ENCODE data around the gene UPB1.

UPB1 gene

GRCh38 chr22:24494528-24495364 is at the start of gene UPB1:
Gene UPB1, plus strand, starts transcription at chr22:24495332. Its CDS starts 72 bp downstream, at chr22:24495404.
- Mint-ChIP-seq H3K27me3 (peaks cover 30% of the 10 kb centered on the region), H3K4me1 (ENCODE audit: low read depth) (peaks cover 12% of the 10 kb centered on the region), H3K9me3 (no peaks in the 10 kb centered on the region), H3K4me3 (no peak within 1 kb of the TSS), H3K27ac (no peak within 1 kb of the TSS), H3K36me3 (ENCODE audit: low read depth) (no peaks in the 10 kb centered on the region)
- DNase-seq: no peak

- no peaks in the 10 kb centered on the region for H3K9me3 Mint-ChIP-seq
- H3K27ac Mint-ChIP-seq: peak overlapping the region; percentile 60
- DNase-seq: peak; percentile 46
- no peak overlapping the region for H3K4me3 Mint-ChIP-seq
- H3K4me1 Mint-ChIP-seq (ENCODE audit: low read depth): peaks cover 49% of the 10 kb centered on the region
- H3K36me3 Mint-ChIP-seq (ENCODE audit: low read depth): peaks cover 54% of the 10 kb centered on the region
- H3K27me3 Mint-ChIP-seq: no peaks in the 10 kb centered on the region
These were observed 49.5 kb upstream of the UPB1 start for GRCh38 chr22:24445481-24446259.

DNA sequence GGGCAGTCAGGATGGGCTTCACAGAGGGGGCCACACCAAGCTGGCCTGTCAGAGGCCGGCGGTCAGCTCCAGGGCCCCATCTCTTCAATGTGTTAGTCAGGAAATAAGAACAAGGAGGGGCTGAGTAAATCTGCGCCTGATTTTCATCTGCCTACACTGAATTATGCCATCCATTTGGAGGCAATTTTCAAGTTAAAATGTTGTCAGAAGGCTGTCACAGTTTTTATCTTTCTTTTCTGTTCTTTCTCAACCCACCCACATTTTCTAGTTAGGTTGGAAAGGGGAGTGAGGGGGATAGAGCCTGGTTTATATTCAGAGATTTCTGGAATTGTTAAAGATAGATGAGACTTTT is 48.9 kb upstream of the UPB1 start:
- Mint-ChIP-seq H3K27ac (peak overlapping the region; percentile 60), H3K4me3 (no peak overlapping the region), H3K27me3 (no peaks in the 10 kb centered on the region), H3K4me1 (ENCODE audit: low read depth) (peaks cover 43% of the 10 kb centered on the region), H3K36me3 (ENCODE audit: low read depth) (peaks cover 49% of the 10 kb centered on the region), H3K9me3 (no peaks in the 10 kb centered on the region)
- DNase-seq: no peak

- Mint-ChIP-seq H3K4me3 (no peak overlapping the region), H3K27ac (no peak overlapping the region), H3K36me3 (ENCODE audit: low read depth) (peaks cover 11% of the 10 kb centered on the region)
These were observed 44.5 kb upstream of the UPB1 start for GRCh38 chr22:24450610-24451009.

DNA sequence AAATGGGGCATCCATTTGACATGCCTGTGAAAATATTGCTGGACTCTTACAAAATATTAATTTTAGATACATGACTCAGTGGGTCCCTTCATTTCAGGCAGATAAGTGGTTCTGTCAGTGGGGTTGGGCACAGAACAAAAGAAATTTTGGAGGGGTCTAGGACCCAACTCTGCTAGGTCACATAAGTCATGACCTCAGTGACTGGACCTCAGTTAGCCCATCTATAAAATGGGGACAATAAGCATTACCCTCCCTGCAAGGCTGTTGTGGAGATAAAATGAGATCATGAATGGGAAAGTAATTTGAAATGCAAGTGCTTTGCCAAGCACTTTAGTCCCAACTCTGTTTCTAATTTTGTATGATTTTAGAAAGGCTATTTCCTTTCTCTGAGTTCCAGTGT is 44.0 kb upstream of the UPB1 start:
- no peaks in the 10 kb centered on the region for H3K9me3 Mint-ChIP-seq
- no peak for DNase-seq
- H3K27me3 Mint-ChIP-seq: no peaks in the 10 kb centered on the region
- H3K27ac Mint-ChIP-seq: no peak overlapping the region
- H3K4me3 Mint-ChIP-seq: no peak overlapping the region
- peaks cover 2% of the 10 kb centered on the region for H3K4me1 Mint-ChIP-seq (ENCODE audit: low read depth)
- H3K36me3 Mint-ChIP-seq (ENCODE audit: low read depth): peaks cover 7% of the 10 kb centered on the region

More at GRCh38 chr22:24450610-24451009, 44.5 kb upstream of the UPB1 start:
- Mint-ChIP-seq H3K27me3 (no peaks in the 10 kb centered on the region), H3K9me3 (no peaks in the 10 kb centered on the region), H3K4me1 (ENCODE audit: low read depth) (peaks cover 8% of the 10 kb centered on the region)
- DNase-seq: no peak

DNA sequence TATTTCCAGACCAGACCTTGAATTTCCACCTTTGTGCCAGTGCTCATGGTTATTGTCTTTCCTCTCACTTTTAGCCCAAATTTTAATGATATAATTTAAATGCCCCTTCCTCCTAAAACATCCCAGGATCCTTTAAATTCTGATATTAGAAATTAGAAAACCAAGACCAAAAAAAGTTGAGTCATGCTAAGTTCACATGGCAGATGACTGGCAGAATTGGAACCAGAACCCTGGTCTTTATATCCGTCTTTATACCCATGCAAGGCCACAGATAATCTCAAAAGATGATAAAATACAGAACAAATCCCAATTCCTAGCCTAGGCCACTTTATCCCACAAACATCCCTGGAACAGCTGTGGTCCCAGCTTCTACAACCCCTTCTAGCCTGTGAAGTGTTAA is 41.3 kb upstream of the UPB1 start:
- Mint-ChIP-seq H3K27ac (no peak overlapping the region), H3K27me3 (no peaks in the 10 kb centered on the region), H3K9me3 (no peaks in the 10 kb centered on the region), H3K36me3 (ENCODE audit: low read depth) (no peaks in the 10 kb centered on the region), H3K4me3 (no peak overlapping the region), H3K4me1 (ENCODE audit: low read depth) (no peaks in the 10 kb centered on the region)
- DNase-seq: no peak

- H3K9me3 Mint-ChIP-seq: no peaks in the 10 kb centered on the region
- H3K27me3 Mint-ChIP-seq: no peaks in the 10 kb centered on the region
- H3K27ac Mint-ChIP-seq: no peak overlapping the region
- H3K36me3 Mint-ChIP-seq (ENCODE audit: low read depth): no peaks in the 10 kb centered on the region
- H3K4me3 Mint-ChIP-seq: no peak overlapping the region
- no peaks in the 10 kb centered on the region for H3K4me1 Mint-ChIP-seq (ENCODE audit: low read depth)
- DNase-seq: no peak
These were observed 40.1 kb upstream of the UPB1 start for GRCh38 chr22:24455039-24455438.

DNA sequence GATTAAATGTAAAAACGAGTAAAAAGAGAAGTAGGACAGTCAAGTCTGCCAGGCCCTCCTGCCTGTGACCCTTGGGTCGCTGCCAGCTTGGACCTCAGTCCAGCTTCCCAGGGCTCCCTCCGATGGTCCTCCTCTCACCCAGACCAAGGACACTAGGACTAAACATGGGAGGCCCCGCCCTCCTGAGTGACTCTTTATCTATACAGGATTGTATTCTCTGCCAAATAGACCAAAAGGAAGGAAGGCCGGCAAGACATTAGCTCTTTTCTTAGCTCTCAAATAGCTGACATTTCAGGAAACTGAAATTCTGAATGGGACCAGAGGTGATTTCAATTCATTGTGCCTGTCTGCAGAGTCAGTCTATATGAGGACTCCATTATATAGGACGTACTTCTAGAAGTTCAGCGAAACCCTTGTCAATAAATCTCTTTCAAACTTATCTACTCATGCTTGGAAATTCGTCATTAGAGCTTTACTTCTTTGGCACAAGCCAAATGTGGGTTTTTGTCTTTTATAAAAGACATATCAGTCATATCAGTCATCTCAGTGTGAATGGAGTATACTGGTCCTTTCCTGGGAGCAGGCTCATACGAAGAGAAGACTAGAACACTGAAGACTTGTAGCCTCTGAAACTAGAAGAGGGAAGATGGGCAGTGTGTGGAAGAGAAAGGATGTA is 39.2 kb upstream of the UPB1 start:
- no peaks in the 10 kb centered on the region for H3K27me3 Mint-ChIP-seq
- no peaks in the 10 kb centered on the region for H3K9me3 Mint-ChIP-seq
- no peak for DNase-seq
- no peak overlapping the region for H3K27ac Mint-ChIP-seq
- H3K36me3 Mint-ChIP-seq (ENCODE audit: low read depth): no peaks in the 10 kb centered on the region
- no peak overlapping the region for H3K4me3 Mint-ChIP-seq
- H3K4me1 Mint-ChIP-seq (ENCODE audit: low read depth): peaks cover 5% of the 10 kb centered on the region

DNA sequence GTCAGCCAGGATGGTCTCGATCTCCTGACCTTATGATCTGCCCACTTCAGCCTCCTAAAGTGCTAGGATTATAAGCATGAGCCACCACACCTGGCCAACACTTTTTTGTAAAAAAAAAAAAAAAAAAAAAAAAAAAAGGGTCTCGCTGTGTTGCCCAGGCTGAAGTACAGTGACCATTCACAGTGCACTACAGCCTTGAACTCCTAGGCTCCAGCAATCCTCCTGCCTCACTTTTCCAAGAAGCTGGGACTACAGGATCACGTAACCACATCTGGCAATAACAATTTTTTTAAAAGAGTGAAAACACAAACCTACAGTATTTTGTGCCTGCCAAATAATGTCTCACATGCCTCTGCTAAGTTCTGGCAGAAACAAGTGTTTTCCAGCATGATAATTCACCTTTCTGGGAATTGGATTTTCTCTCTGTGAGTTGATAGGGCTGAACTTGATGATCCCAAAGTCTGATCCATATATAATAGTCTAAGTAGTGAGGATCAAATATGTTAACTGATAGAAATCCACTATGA is 37.2 kb upstream of the UPB1 start:
- Mint-ChIP-seq H3K27me3 (no peaks in the 10 kb centered on the region), H3K4me1 (ENCODE audit: low read depth) (peaks cover 7% of the 10 kb centered on the region), H3K4me3 (no peak overlapping the region)

GRCh38 chr22:24459911-24460310 is 35.2 kb upstream of the UPB1 start:
- Mint-ChIP-seq H3K27ac (no peak overlapping the region), H3K27me3 (no peaks in the 10 kb centered on the region), H3K4me3 (no peak overlapping the region), H3K9me3 (no peaks in the 10 kb centered on the region), H3K4me1 (ENCODE audit: low read depth) (peaks cover 7% of the 10 kb centered on the region), H3K36me3 (ENCODE audit: low read depth) (no peaks in the 10 kb centered on the region)
- DNase-seq: no peak

More for the DNA sequence above, 37.2 kb upstream of the UPB1 start:
- no peaks in the 10 kb centered on the region for H3K9me3 Mint-ChIP-seq
- DNase-seq: no peak
- no peaks in the 10 kb centered on the region for H3K36me3 Mint-ChIP-seq (ENCODE audit: low read depth)
- H3K27ac Mint-ChIP-seq: no peak overlapping the region

DNA sequence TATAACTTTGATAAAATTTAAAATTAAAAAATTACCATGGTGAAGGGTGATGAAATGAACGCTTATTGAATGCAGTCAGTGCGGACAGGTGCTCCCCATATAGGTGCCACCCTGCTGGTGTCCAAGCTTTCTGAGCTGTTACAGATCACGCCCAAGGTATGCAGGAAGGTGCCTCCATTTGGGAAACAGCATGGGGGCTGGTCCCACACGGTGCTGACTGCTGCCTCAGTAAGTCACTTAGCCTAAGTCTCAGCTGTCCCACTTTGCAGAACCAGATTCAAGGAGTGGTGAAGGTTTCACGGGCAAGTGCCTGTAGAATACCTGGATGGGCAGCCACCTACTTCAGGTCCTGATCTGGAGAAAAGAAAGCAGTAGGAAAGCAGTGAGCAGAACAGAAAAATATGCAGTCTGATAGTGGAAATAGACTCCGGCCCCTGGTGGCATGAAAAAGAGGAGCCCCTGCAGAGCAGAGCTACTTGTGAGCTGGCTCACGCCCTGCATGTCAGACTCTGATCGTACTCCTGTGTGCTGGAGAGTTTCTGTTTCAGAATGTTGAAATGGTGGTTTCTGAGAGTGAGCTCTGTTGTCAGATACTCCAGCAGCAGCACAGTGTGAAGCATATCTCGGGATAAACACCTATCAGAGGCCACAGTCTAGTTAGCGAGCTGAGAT is 34.6 kb upstream of the UPB1 start:
- DNase-seq: no peak
- H3K9me3 Mint-ChIP-seq: no peaks in the 10 kb centered on the region
- H3K27ac Mint-ChIP-seq: no peak overlapping the region
- no peaks in the 10 kb centered on the region for H3K36me3 Mint-ChIP-seq (ENCODE audit: low read depth)
- H3K27me3 Mint-ChIP-seq: no peaks in the 10 kb centered on the region
- peaks cover 12% of the 10 kb centered on the region for H3K4me1 Mint-ChIP-seq (ENCODE audit: low read depth)
- H3K4me3 Mint-ChIP-seq: no peak overlapping the region

DNA sequence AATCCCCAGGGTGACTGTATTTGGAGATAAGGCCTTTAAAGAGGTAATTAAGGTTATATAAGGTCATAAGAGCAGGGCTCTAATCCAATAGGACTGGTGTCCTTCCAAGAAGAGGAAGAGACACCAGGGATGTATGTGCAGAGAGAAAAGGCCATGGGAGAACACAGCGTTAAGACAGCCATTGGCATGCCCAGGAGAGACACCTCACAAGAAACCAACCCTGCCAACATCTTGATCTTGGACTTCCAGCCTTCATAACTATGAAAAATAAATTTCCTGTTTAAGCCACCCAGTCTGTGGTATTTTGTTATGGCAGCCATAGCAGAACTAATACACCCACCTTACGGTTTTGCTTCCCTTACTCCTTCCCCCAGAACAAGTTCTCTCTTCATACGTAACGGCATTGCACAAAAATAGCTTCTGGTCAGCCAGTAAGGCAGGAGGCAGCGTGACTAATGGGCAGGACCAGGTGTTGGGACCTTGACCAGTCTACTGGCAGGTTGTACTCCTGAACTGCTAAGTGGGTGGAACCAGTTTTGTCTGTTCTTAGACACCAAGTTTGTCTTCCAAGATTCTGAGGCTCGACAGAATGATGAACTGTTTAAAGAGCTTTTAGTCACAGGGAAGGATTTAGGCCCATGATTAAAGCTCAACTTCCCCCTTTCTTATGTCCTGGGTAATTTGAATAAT is 31.9 kb upstream of the UPB1 start:
- Mint-ChIP-seq H3K4me3 (no peak overlapping the region), H3K4me1 (ENCODE audit: low read depth) (peaks cover 23% of the 10 kb centered on the region), H3K27me3 (no peaks in the 10 kb centered on the region), H3K27ac (no peak overlapping the region), H3K9me3 (no peaks in the 10 kb centered on the region), H3K36me3 (ENCODE audit: low read depth) (no peaks in the 10 kb centered on the region)
- DNase-seq: no peak

DNA sequence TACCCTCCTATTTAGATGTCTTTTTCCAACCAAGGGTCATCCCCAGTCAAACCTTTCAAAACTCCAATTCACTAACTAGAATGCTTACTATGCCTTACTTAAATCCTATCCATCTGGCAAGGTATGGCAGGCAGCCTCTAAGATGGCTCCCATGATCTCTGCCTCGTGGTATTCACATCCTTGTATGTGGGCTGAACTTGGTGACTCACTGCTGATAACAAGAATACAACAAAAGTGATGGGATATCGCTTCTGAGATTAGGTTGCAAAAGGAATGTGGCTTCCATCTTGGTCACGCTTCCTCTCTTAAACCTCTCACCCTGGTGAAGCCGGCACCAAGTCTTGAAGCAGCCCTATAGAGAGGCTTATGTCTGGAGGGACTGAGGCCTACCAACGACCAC is 29.6 kb upstream of the UPB1 start:
- Mint-ChIP-seq H3K27me3 (no peaks in the 10 kb centered on the region), H3K27ac (peak overlapping the region; percentile 15), H3K4me3 (no peak overlapping the region), H3K4me1 (ENCODE audit: low read depth) (peaks cover 21% of the 10 kb centered on the region), H3K9me3 (no peaks in the 10 kb centered on the region), H3K36me3 (ENCODE audit: low read depth) (no peaks in the 10 kb centered on the region)
- no peak for DNase-seq

- Mint-ChIP-seq H3K9me3 (no peaks in the 10 kb centered on the region), H3K36me3 (ENCODE audit: low read depth) (no peaks in the 10 kb centered on the region), H3K27ac (no peak overlapping the region), H3K4me3 (no peak overlapping the region), H3K27me3 (no peaks in the 10 kb centered on the region), H3K4me1 (ENCODE audit: low read depth) (peaks cover 17% of the 10 kb centered on the region)
- no peak for DNase-seq
These were observed 29.2 kb upstream of the UPB1 start for GRCh38 chr22:24465975-24466374.
